ENCODE data around the gene DUSP21. TPM values are rescaled to one million over a fixed set of nuclear protein-coding genes. Genes with fewer than 3 reads are reported as not detected.
A peak's percentile ranks its signal among the peaks of the same experiment; 100 is the strongest.
"Not testable (repeated sequence)": the region's sequence is repeated elsewhere in the genome, so short reads cannot be mapped to it uniquely, and the experiment has no call there.

Gene DUSP21
- not detected for total RNA-seq
- long read RNA-seq, result 0 reads

GRCh38 chrX:44843753-44844152 lies at the start of gene DUSP21:
Gene DUSP21 (plus strand): TSS chrX:44844021. CDS start chrX:44844133, 112 bp downstream.
- intact Hi-C loops (cut with DNase I, micrococcal nuclease), result no loop called here
- ATAC-seq, result no peak
- DNase-seq, result no peak

GRCh38 chrX:44795945-44796450 lies 47.8 kb upstream of the DUSP21 start:
- intact Hi-C loops (cut with DNase I, micrococcal nuclease), result no loop called here
- ATAC-seq (no peak), DNase-seq (no peak)

DNA sequence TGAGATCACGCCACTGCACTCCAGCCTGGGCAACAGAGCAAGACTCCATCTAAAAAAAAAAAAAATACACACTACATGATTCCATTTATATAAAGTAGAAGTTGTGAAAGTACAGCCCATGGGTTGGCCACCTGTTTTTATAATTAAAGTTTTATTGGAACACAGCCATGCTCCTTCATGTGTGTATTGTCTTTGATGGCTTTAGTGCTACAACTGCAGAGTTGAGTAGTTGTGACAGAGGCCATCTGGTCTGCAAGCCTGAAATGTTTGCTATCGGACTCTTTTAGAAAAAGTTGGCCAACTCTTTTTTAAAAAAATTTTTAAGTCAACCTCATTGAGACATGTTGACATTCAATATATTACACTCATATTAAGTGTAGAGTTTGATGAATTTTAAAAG lies 41.2 kb upstream of the DUSP21 start:
- intact Hi-C loops (cut with DNase I, micrococcal nuclease), result no loop called here
- no peak for DNase-seq
- no peak for ATAC-seq

GRCh38 chrX:44815681-44816080 lies 28.1 kb upstream of the DUSP21 start:
- no peak for DNase-seq
- intact Hi-C loops (cut with DNase I, micrococcal nuclease), result no loop called here
- no peak for ATAC-seq

GRCh38 chrX:44816367-44816766 lies 27.5 kb upstream of the DUSP21 start:
- ATAC-seq, result peak; percentile 98
- intact Hi-C loops (cut with DNase I, micrococcal nuclease), result no loop called here
- DNase-seq, result peak; percentile 12 to 30

GRCh38 chrX:44817029-44817428 lies 26.8 kb upstream of the DUSP21 start:
- DNase-seq (no peak), ATAC-seq (no peak)
- intact Hi-C loops (cut with DNase I, micrococcal nuclease), result no loop called here

DNA sequence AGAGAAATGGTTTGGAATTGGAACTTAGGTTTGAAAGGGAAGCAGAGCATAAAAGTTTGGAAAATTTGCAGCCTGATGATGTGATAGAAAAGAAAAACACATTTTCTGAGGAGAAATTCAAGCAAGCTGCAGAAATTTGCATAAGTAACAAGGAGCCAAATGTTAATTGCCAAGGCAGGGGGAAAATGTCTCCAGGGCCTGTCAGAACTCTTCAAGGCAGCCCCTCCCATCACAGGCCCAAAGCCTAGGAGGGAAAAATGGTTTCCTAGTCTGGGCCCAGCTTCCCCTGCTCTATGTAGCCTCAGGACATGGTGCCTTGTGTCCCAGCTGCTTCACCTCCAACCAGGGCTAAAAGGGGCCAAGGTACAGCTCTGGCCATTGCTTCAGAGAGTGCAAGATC lies 21.2 kb upstream of the DUSP21 start:
- intact Hi-C loops (cut with DNase I, micrococcal nuclease), result no loop called here
- DNase-seq (no peak), ATAC-seq (no peak)

DNA sequence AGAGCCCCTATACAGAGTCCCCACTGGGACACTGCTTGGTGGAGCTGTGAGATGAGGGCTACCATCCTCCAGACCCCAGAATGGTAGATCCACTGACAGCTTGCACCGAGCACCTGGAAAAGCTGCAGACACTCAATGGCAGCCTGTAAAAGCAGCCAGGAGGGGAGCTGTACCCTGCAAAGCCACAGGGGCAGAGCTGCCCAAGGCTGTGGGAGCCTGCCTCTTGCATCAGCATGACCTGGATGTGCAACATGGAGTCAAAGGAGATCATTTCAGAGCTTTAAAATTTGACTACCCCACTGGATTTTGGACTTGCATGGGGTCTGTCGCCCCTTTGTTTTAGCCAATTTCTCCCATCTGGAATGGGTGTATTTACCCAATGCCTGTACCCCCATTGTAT lies 20.6 kb upstream of the DUSP21 start:
- ATAC-seq; intact Hi-C loops (cut with DNase I, micrococcal nuclease): not testable (repeated sequence)

GRCh38 chrX:44828008-44828605 lies 15.7 kb upstream of the DUSP21 start:
- ATAC-seq, result no peak
- intact Hi-C loops (cut with DNase I, micrococcal nuclease), result no loop called here
- no peak for DNase-seq

More for the DNA sequence above, 20.6 kb upstream of the DUSP21 start:
- not testable (repeated sequence) for DNase-seq

DNA sequence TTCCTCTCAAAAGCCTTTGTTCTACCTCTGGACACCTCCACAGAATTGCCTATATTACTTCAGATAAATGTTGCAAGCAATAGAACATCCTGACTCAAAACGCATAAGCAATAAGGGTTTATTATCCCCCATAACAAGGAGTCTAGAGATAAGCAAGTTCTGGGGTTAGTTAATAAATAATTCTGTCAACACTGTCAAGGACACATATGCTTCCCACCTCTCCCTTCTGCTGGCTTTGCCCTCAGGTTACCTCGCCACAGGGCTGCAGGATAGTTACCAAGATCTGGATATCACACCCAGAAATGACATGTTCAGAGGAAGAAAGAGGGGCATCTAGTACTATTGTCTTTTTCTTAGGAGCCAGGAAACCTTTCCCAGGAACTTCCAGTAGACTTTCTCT lies 14.0 kb upstream of the DUSP21 start:
- DNase-seq (peak; percentile 22 to 44), ATAC-seq (peak; percentile 98)
- intact Hi-C loops (cut with DNase I, micrococcal nuclease), result no loop called here

GRCh38 chrX:44842550-44843317 lies 1.1 kb upstream of the DUSP21 start:
- ATAC-seq, result no peak
- DNase-seq, result no peak

GRCh38 chrX:44843318-44843702 lies 511 bp upstream of the DUSP21 start:
- DNase-seq (no peak), ATAC-seq (peak; percentile 91)
- intact Hi-C loops (cut with DNase I, micrococcal nuclease), result no loop called here

More at GRCh38 chrX:44842550-44843317, 1.1 kb upstream of the DUSP21 start:
- intact Hi-C loops (cut with DNase I, micrococcal nuclease), result no loop called here

DNA sequence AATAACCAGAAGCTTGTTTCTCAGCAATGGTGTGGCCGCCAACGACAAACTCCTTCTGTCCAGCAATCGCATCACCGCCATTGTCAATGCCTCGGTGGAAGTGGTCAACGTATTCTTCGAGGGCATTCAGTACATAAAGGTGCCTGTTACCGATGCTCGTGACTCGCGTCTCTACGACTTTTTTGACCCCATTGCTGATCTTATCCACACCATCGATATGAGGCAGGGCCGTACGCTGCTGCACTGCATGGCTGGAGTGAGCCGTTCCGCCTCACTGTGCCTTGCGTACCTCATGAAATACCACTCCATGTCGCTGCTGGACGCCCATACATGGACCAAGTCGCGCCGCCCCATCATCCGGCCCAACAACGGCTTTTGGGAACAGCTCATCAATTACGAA lies 383 bp downstream of the DUSP21 start:
- intact Hi-C loops (cut with DNase I, micrococcal nuclease), result no loop called here
- ATAC-seq (no peak), DNase-seq (no peak)

GRCh38 chrX:44850891-44851290 lies 7.1 kb downstream of the DUSP21 start:
- DNase-seq; ATAC-seq; intact Hi-C loops (cut with DNase I, micrococcal nuclease): not testable (repeated sequence)

DNA sequence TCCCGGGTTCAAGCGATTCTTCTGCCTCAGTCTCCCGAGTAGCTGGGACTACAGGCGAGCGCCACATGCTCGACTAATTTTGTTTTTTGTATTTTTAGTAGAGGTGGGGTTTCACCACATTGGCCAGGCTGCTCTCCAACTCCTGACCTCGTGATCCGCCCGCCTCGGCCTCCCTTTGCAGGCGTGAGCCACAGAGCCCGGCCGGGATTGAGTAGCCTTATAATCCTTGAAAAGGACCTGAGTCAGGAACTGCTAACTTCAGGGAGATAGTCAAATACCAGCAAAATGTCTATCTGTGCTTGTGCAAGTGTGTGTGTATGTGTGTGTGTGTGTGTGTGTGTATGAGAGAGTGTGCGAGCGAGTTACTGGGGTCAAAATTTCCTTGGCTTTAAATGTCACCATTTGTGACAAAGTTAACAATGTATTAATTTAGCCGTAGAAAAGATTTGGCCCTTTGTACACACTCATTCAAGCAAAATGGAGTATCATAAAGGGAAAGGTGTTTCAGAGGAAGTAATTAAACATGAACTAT lies 27.4 kb downstream of the DUSP21 start:
- intact Hi-C loops (cut with DNase I, micrococcal nuclease), result no loop called here
- peak; percentile 35 to 49 for DNase-seq
- ATAC-seq, result no peak

- ATAC-seq, result peak; percentile 54
- peak in 1 of 2 donors; percentile 69 for DNase-seq
- intact Hi-C loops (cut with DNase I, micrococcal nuclease), result no loop called here
Measured at GRCh38 chrX:44871931-44872820, 28.4 kb downstream of the DUSP21 start.

DNA sequence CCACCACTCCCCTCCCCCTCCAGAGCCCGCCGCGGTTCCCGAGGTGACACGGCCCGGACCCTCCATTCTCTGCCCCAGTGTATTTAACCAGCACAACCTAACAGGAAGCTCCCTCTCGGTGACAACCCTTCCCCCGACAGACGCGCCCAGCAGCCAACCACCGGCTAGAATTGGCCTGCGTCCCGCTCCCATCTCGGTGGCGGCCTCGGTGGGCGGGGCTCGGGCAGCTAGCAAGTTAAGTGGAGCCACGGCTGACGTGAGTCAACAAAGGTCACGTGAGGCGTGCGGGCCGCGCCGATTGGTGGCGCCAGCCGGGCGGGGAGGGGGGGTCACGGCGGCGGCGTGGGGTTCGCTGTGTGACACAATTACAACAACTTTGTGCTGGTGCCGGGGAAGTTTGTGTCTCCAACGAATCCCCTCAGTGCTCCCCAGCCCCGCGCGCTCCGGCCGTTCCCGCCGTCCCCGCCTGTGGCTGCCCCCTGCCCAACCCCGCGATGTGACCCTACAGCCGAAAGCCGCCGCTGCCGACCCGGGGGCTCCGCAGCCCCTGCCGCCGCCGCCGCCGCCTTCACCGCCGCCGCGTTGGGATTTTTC lies 29.1 kb downstream of the DUSP21 start, which contains the start of gene KDM6A:
TSS of gene KDM6A (plus strand) at position 368 of the 594 bp plus-strand sequence. CDS start 364 bp downstream, outside the sequence.
- DNase-seq (peak; percentile 99 to 100), ATAC-seq (peak; percentile 84)
- intact Hi-C loops (cut with DNase I, micrococcal nuclease), result no loop called here
